GM19099 (cell line): ENCODE data around the gene DHX35.

Experiments
- POLR2A ChIP-seq: IDR thresholded peaks from 3 replicates; pipeline ENCODE4 v1.6.1; 2011; ENCODE audit warnings: low read depth; ENCODE audit not compliant: insufficient read length; ENCODE audit errors: extremely low read depth

Gene DHX35

DNA sequence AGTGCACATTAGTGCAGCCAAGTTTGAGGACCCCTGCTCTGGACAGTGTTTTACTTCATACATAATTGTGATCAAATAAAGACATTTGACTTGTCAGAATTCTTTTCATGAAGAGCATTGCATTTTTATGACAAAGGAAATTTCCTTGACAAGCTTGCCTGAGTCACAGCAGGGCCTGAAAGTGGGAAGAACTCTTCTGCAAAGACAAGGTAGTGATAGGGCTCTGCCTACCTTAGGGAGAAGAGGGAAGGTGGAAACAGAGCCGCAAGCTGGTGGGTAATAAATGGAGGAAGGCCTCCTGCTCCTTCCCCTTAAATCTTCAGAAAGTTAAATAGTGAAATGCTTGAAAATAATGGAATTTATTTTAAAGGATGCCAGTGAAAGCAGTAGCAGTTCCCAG is 118.2 kb downstream of the DHX35 start:
- no peak for TF ChIP-seq POLR2A

DNA sequence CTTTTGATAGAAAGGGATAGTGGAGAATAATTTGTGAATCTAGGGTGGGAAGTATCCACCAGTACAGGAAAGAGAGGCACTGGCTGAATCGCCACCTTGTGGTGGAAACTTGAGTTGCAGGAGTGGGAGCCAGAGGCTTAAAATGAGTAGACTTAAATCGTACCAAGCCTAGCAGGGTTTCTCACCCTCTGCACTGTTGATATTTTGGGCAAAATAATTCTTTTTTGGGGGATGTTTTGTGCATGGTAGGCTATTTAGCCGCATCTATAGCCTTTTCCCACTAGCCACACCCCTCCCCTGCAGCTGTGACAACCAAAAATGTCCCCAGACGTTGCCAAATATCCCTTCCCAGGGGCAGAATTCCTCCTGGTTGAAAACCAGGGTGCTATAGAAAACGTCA is 119.1 kb downstream of the DHX35 start:
- TF ChIP-seq POLR2A = no peak

DNA sequence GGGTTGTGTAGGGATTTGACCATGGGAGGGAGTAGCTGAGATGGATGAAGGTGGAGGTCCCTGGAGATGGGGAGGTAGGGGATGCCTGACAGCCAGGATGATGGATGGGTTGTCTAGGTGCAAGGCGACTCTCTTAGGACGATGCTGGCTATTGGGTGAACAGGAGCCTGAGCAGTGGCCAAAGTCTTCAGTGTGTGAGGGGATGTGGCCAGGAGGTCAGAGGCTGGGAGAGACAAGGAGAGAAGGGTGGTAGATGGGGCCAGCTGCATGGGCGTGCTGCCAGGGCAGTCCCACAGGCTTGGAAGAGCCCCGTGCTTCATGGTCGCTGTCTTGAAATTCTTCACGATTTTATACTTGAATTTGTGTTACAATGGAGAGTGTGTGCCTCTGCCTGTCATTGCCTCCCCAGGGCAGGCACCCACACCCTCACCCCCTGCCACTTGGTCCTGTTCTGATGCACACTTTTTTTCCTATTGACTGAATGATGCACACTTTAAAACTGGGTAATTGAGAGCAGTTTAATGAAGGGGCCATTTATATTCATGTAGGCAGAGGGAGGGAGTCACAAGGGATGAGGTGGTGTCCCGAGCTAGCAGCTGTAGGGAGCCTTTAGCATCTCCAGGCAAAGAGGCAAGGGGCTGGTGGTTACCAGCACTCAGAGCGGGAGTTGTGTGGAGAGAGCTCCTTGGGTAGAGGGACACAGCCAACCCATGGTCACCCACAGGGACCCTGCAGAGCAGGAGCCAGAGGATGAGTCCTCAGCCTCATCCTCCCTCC is 120.7 kb downstream of the DHX35 start:
- no peak for TF ChIP-seq POLR2A

DNA sequence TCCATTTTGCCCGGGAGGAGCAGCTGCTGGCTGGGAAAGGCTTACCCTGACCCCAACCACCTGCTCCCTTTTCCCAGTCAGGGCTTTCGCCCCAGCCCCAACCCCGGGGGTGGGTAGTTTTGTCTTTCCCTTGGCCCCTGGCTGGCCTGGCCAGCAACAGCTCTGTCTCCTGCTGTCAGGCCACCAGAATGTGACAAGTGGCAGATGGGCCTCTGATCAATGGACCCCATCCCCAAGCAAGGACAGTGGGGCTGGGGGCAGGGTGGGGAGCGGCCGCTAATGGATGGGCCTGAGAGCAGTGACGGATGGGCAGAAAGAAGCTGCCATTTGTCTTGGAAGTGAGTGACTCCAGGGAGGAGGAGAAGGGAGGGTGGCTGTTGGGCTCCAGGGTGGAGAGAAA is 121.6 kb downstream of the DHX35 start:
- no peak for TF ChIP-seq POLR2A

DNA sequence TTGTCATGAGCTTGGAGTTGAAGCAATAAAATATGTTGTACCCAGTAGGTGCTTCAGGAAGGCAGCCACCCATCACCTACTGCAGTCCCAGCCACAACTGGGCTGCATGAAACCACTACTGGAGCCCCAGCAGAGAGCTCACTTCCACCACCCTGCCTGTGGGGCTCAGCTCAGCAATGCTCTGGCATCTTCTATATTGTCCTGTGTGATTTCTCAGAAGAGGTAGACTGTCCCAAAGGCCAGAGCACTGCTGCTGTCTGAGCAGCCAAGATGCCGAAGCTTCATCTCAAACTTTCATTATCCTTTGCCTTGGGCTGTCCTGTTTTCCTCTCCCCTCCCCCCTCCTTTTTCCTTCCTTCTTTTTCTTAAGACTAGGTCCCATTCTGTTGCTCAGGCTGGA is 126.9 kb downstream of the DHX35 start:
- no peak for TF ChIP-seq POLR2A
